22Rv1 (cell line): ENCODE results near the gene SWSAP1.
"Not testable (repeated sequence)": the region's sequence is repeated elsewhere in the genome, so short reads cannot be mapped to it uniquely, and the experiment has no call there.

Experiments
- CTCF ChIP-seq: fragments of 450-650 bp; IDR thresholded peaks from 2 replicates; pipeline ENCODE4 v1.5.1; 2017; ENCODE audit warnings: mild to moderate bottlenecking
- ZFX ChIP-seq: fragments of 450-650 bp; IDR thresholded peaks from 2 replicates; pipeline ENCODE4 v1.6.1; 2017; ENCODE audit warnings: antibody characterized with exemption, borderline replicate concordance

- not testable (repeated sequence) for TF ChIP-seq CTCF, ZFX
Measured at GRCh38 chr19:11379269-11379845, 4.9 kb downstream of the SWSAP1 start.
